ENCODE measurements around the gene RALY.

- TF ChIP-seq CTCF (conservative IDR thresholded peaks at IDR 0.05; ENCODE audit: low read depth, low read length) (no peak), EZH2 (IDR thresholded peaks at IDR 0.05; ENCODE audit: borderline replicate concordance, low read depth, low read length, poor library complexity, severe bottlenecking) (no peak)
These were observed 121.5 kb downstream of the RALY start for GRCh38 chr20:34115232-34115631.
